ENCODE data around the gene ZNF668. TPM values are rescaled to one million over a fixed set of nuclear protein-coding genes. Genes with fewer than 3 reads are reported as not detected.

The ZNF668 gene
- total and polyA plus RNA-seq, 2 of the 8 experiments (the other 6 are each of a cell fraction or from before 2014, with no cell fraction given): 14.0 to 14.3 TPM

DNA sequence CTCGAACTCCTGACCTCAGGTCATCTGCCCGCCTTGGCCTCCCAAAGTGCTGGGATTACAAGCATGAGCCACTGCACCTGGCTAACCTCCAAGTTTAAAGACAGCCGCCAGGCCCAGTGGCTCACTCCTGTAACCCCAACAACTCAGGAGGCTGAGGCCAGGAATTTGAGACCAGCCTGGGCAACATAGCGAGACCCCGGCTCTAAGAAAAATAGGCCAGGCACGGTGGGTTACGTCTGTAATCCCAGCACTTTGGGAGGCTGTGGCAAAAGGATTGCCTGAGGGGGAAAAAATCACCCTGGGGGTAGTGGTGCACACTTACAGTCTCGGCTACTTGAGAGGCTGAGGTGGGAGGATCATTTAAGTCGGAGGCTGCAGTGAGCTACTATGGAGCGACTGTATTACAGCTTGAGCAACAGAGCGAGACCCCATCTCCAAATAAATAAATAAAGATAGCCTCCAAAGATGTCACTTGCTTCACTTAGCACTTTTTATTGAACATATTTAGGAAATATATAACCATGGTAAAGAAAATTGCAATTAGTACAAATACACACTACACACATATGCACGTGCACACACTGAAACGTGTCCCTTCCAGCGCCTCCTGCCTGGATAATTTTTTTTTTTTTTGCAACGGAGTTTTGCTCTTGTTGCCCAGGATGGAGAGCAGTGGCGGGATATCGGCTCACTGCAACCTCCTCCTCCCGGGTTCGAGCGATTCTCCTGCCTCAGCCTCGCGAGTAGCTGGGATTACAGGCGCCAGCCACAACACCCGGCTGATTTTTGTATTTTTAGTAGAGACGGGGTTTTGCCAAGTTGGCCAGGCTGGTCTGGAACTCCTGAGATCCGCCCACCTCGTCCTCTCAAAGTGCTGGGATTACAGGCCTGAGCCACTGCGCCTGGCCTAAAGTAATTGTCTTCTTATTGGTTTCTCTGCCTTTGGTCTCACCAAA is 32.7 kb upstream of the ZNF668 start:
- POLR2A ChIA-PET (ENCODE audit: partially characterized antibody): interaction anchor here (0.6 to 29.9 kb wide), 2 partner anchors 30 to 59 kb away, joined by 3 to 713 read pairs; partner anchors contain the start of genes PRSS36 and PRSS8

More for the DNA sequence above, 32.7 kb upstream of the ZNF668 start:
- peaks cover 2 to 15% (median 10%) of the 10 kb centered on the region in 4 experiments; a peak in 5 of 8 replicates for H3K36me3 ChIP-seq (ENCODE audit: control insufficient read depth in 2 of 4, insufficient read depth in 4 of 4, low read length in 3 of 4)
- no peak overlapping the region for H3K9ac ChIP-seq (replicated peaks in 1 of 4; ENCODE audit: extremely low read depth in 1 of 4, low read depth in 3 of 4, low read length in 3 of 4)
- H4K91ac ChIP-seq (replicated peaks; ENCODE audit: insufficient read length, low read length): no peak overlapping the region
- TF ChIP-seq SP1 (IDR thresholded peaks at IDR 0.05; ENCODE audit: low read depth, low read length) (no peak), EZH2 (IDR thresholded peaks at IDR 0.05; ENCODE audit: low read depth, low read length, severe bottlenecking) (no peak), E2F6 (IDR thresholded peaks at IDR 0.05) (no peak)
- no peak overlapping the region for H3K23ac ChIP-seq (ENCODE audit: insufficient read length)
- H4K20me1 ChIP-seq (replicated peaks in 1 of 2; ENCODE audit: control insufficient read depth in 1 of 2, insufficient read depth in 2 of 2, low read length in 2 of 2): no peaks in the 10 kb centered on the region
- no peaks in the 10 kb centered on the region for H3K27me3 ChIP-seq (replicated peaks in 1 of 4; ENCODE audit: control insufficient read depth in 3 of 4, extremely low read depth in 1 of 4, insufficient read depth in 3 of 4, low read length in 3 of 4)
- no peak overlapping the region for H3K27ac ChIP-seq (ENCODE audit: low read depth, low read length)
- DNase-seq (ENCODE audit: low read depth in 1 of 2, low spot score in 2 of 2) (no peak), FAIRE-seq (no peak)
- H4K8ac ChIP-seq (ENCODE audit: extremely low read depth, insufficient read depth, low read length): no peak overlapping the region
- no peak overlapping the region for H2BK20ac ChIP-seq (ENCODE audit: low read length)
- no peak overlapping the region for H2AK5ac ChIP-seq (ENCODE audit: low read depth, low read length)
- H2BK15ac ChIP-seq (ENCODE audit: low read length): no peak overlapping the region
- H3K23me2 ChIP-seq (ENCODE audit: low read depth, low read length): peaks cover 8% of the 10 kb centered on the region
- no peak overlapping the region for H3K56ac ChIP-seq (replicated peaks; ENCODE audit: insufficient read length, low read depth, low read length)
- H3K79me2 ChIP-seq (ENCODE audit: control insufficient read depth in 1 of 2, insufficient read depth in 2 of 2, low read length in 2 of 2): no peaks in the 10 kb centered on the region
- peaks cover 0 to 5% (median 2%) of the 10 kb centered on the region in 4 experiments; a peak in 1 of 7 replicates for H3K4me1 ChIP-seq (replicated peaks in 1 of 4; ENCODE audit: control insufficient read depth in 3 of 4, insufficient read depth in 4 of 4, low read length in 3 of 4)
- no peaks in the 10 kb centered on the region; the same call in 1 of the 2 replicates for H3K79me1 ChIP-seq (ENCODE audit: low read depth, low read length)
- no peak overlapping the region for H4K5ac ChIP-seq (ENCODE audit: insufficient read length, low read depth, low read length)
- H3K9me3 ChIP-seq (ENCODE audit: insufficient read depth in 2 of 2, low read depth in 1 of 2, low read length in 1 of 2): no peaks in the 10 kb centered on the region
- no peak overlapping the region for H3K4me3 ChIP-seq (ENCODE audit: extremely low read depth in 1 of 4, insufficient read depth in 2 of 4, low read depth in 3 of 4, low read length in 4 of 4)
- no peak overlapping the region for H2AFZ ChIP-seq (ENCODE audit: low read length)
- H3K18ac ChIP-seq (ENCODE audit: extremely low read depth, low read length): no peak overlapping the region
- no peak overlapping the region for H2BK12ac ChIP-seq (ENCODE audit: low read depth, low read length)
- CTCF ChIA-PET (ENCODE audit: partially characterized antibody): interaction anchor here (0.9 to 1.8 kb wide), 2 partner anchors 14 to 24 kb away, joined by 3 read pairs; no protein-coding TSS in a partner anchor
- no peak overlapping the region for H2BK120ac ChIP-seq (replicated peaks; ENCODE audit: low read depth, low read length)
- WGBS, 2 experiments (ENCODE audit: extremely low coverage in 1 of 2, insufficient coverage in 1 of 2, insufficient read length in 1 of 2, insufficient replicate concordance in 2 of 2, low coverage in 1 of 2, low lambda C conversion rate in 2 of 2, missing lambda C conversion rate in 1 of 2): 94% methylated on average over 28 of the region's 28 CpGs; no CpG with 5 or more reads in 1 of the 2 experiments
- H2BK5ac ChIP-seq (ENCODE audit: low read depth, low read length): no peak overlapping the region
- H3K4ac ChIP-seq (replicated peaks; ENCODE audit: insufficient read length, low read depth, low read length): no peak overlapping the region
- no peak overlapping the region; a peak in 1 of 4 replicates for H3K4me2 ChIP-seq (ENCODE audit: insufficient read depth in 1 of 2, low read depth in 2 of 2, low read length in 2 of 2)
- no peak overlapping the region for H3K14ac ChIP-seq (ENCODE audit: insufficient read length)
